AG04450 (cell line): ENCODE data around the gene CCNY. TPM values are rescaled to one million over a fixed set of nuclear protein-coding genes. Genes with fewer than 3 reads are reported as not detected.
A peak's percentile ranks its signal among the peaks of the same experiment; 100 is the strongest.

Source experiments
- CTCF ChIA-PET: fragments of 300-600, 350-600 bp; formaldehyde crosslinking; extraction: SDS; loops from one replicate; lab custom pipeline; 2022; ENCODE audit warnings: antibody characterized with exemption, inconsistent platforms; lab: Charles Lee
- POLR2A ChIA-PET: fragments of 350-600 bp; formaldehyde crosslinking; extraction: SDS; loops from one replicate; lab custom pipeline; 2021; ENCODE audit warnings: antibody characterized with exemption, inconsistent platforms; lab: Yijun Ruan, JAX
- DNase-seq: peaks from one replicate; pipeline ENCODE4 v3.0.0-alpha.2; 2011; ENCODE audit warnings: low read depth, low spot score
- H3K27ac ChIP-seq: one replicate; pipeline ENCODE4 v1.5.1; 2012; ENCODE audit warnings: low read depth, low read length, control low read depth
- H3K27me3 ChIP-seq: one replicate; pipeline ENCODE4 v1.6.0; 2012; ENCODE audit warnings: low read length; ENCODE audit not compliant: control insufficient read depth, insufficient read depth
- H3K4me3 ChIP-seq: 2 replicates; pipeline ENCODE4 v1.5.1; 2011; ENCODE audit warnings: mild to moderate bottlenecking, low read depth, low read length, control low read depth
- H3K9me3 ChIP-seq: 2 replicates; pipeline ENCODE4 v1.5.1; 2012; ENCODE audit warnings: low read length; ENCODE audit not compliant: control insufficient read depth, insufficient read depth
- CTCF ChIP-seq: IDR thresholded peaks from 2 replicates; pipeline ENCODE4 v1.5.1; 2011; ENCODE audit warnings: low read depth, low read length, control low read depth, inconsistent platforms
- polyA plus RNA-seq: library from polyadenylated mRNA; depleted of rRNA; stranded (reverse); fragments of >200 nt; gene quantifications from 2 replicates; pipeline ENCODE4 v1.2.3, GENCODE V29; 2011; rRNA removed

The CCNY gene
- polyA plus RNA-seq, 1 experiment, result 90.2 TPM

- Histone ChIP-seq H3K27me3 (peaks cover 10% of the 10 kb centered on the region), H3K9me3 (peaks cover 7% of the 10 kb centered on the region; the same call in 1 of the 2 replicates), H3K27ac (no peak overlapping the region), H3K4me3 (no peak overlapping the region)
- CTCF ChIA-PET, result interaction anchor here (0.6 to 5.4 kb wide), 19 partner anchors 22 to 1270 kb away, joined by 3 to 72 read pairs (median 6); no protein-coding TSS in a partner anchor
- TF ChIP-seq CTCF, result no peak
- POLR2A ChIA-PET, result interaction anchor here (0.6 kb wide), 1 partner anchor 50 kb away, joined by 3 read pairs; no protein-coding TSS in a partner anchor
- DNase-seq, result no peak
These were observed 276.8 kb downstream of the CCNY start for GRCh38 chr10:35613107-35613440.

GRCh38 chr10:35613597-35614226, 277.4 kb downstream of the CCNY start:
- POLR2A ChIA-PET, result no interaction called here
- H3K27ac ChIP-seq, result no peak overlapping the region
- 0 out of 2 replicates have a peak, but pooled peaks cover 2% of the 10 kb centered on the region for H3K9me3 ChIP-seq
- DNase-seq, result no peak
- peak; percentile 61 for TF ChIP-seq CTCF
- CTCF ChIA-PET, result interaction anchor here (0.5 to 5.4 kb wide), 32 partner anchors 11 to 1286 kb away, joined by 3 to 72 read pairs (median 6); no protein-coding TSS in a partner anchor
- peaks cover 10% of the 10 kb centered on the region for H3K27me3 ChIP-seq
- no peak overlapping the region for H3K4me3 ChIP-seq

GRCh38 chr10:35614312-35614711, 278.0 kb downstream of the CCNY start:
- H3K27ac ChIP-seq, result no peak overlapping the region
- CTCF ChIA-PET, result interaction anchor here (0.5 to 5.4 kb wide), 29 partner anchors 10 to 1286 kb away, joined by 3 to 72 read pairs (median 6); no protein-coding TSS in a partner anchor
- H3K27me3 ChIP-seq, result peaks cover 10% of the 10 kb centered on the region
- no peak for TF ChIP-seq CTCF
- no peak for DNase-seq
- no peaks in the 10 kb centered on the region; the same call in 1 of the 2 replicates for H3K9me3 ChIP-seq
- POLR2A ChIA-PET, result no interaction called here
- H3K4me3 ChIP-seq, result no peak overlapping the region

Other genes starting within 250 kb of the CCNY start
- 27.3 and 37.9 TPM in 2 replicates for gene CUL2, start 246.2 kb upstream of the CCNY start, polyA plus RNA-seq
- gene CREM, start 209.7 kb upstream of the CCNY start, polyA plus RNA-seq, result 37.9 and 48.2 TPM in 2 replicates